Loucy (cell line): ENCODE results near the gene RBKS.

Experiments
- H2AFZ ChIP-seq: fragments of 200-600 bp; sonication (generic); 2 replicates; pipeline ENCODE4 v1.6.0; 2016; ENCODE audit warnings: antibody characterized with exemption, mild to moderate bottlenecking, low read length, moderate library complexity
- H3F3A ChIP-seq: fragments of 200-600 bp; 2 replicates; pipeline ENCODE4 v1.6.0; 2016; ENCODE audit warnings: antibody characterized with exemption, low read depth, mild to moderate bottlenecking
- H3K27me3 ChIP-seq: fragments of 200-600 bp; sonication (generic); 2 replicates; pipeline ENCODE4 v1.6.1; 2014; ENCODE audit warnings: low read length, mild to moderate bottlenecking; ENCODE audit not compliant: insufficient read depth, poor library complexity, severe bottlenecking
- H3K36me3 ChIP-seq: fragments of 200-600 bp; sonication (generic); 2 replicates; pipeline ENCODE4 v1.6.1; 2016; ENCODE audit warnings: low read length; ENCODE audit not compliant: insufficient read depth
- H3K4me1 ChIP-seq: fragments of 200-600 bp; sonication (generic); 2 replicates; pipeline ENCODE4 v1.5.1; 2014; ENCODE audit warnings: low read length, mild to moderate bottlenecking; ENCODE audit not compliant: insufficient read depth, poor library complexity, severe bottlenecking
- H3K4me2 ChIP-seq: fragments of 200-600 bp; sonication (generic); 2 replicates; pipeline ENCODE4 v1.6.0; 2014; ENCODE audit warnings: antibody characterized with exemption, low read length, low read depth, mild to moderate bottlenecking; ENCODE audit not compliant: poor library complexity, severe bottlenecking
- H3K4me3 ChIP-seq: fragments of 200-600 bp; sonication (generic); 2 replicates; pipeline ENCODE4 v1.5.1; 2014; ENCODE audit warnings: low read length, mild to moderate bottlenecking, mixed read lengths; ENCODE audit not compliant: poor library complexity, severe bottlenecking
- H3K79me2 ChIP-seq: fragments of 200-600 bp; sonication (generic); 2 replicates; pipeline ENCODE4 v1.6.1; 2014; ENCODE audit warnings: low read length; ENCODE audit not compliant: insufficient read depth
- H3K9ac ChIP-seq: fragments of 200-600 bp; sonication (generic); 2 replicates; pipeline ENCODE4 v1.6.0; 2014; ENCODE audit warnings: mild to moderate bottlenecking, low read depth, low read length, moderate library complexity; ENCODE audit not compliant: poor library complexity, severe bottlenecking
- H3K9me2 ChIP-seq: fragments of 200-600 bp; sonication (generic); replicated peaks from 2 replicates; pipeline ENCODE4 v1.6.1; 2016; ENCODE audit warnings: low read depth, low read length, mixed read lengths
- H3K9me3 ChIP-seq: fragments of 200-600 bp; sonication (generic); 2 replicates; pipeline ENCODE4 v1.6.1; 2014; ENCODE audit warnings: mild to moderate bottlenecking, antibody characterized with exemption, low read length, low read depth; ENCODE audit not compliant: insufficient read depth
- H4K20me1 ChIP-seq: fragments of 200-600 bp; sonication (generic); 2 replicates; pipeline ENCODE4 v1.6.0; 2014; ENCODE audit warnings: antibody characterized with exemption, low read length, mild to moderate bottlenecking; ENCODE audit not compliant: insufficient read depth, poor library complexity, severe bottlenecking
- EZH2phosphoT487 ChIP-seq: fragments of 200-600 bp; IDR thresholded peaks from 2 replicates; pipeline ENCODE4 v1.6.1; 2018; ENCODE audit warnings: antibody characterized with exemption, mild to moderate bottlenecking, moderate library complexity, borderline replicate concordance
- TF ChIP-seq, protein P1 (sequence below): fragments of 200-600 bp; sonication (generic); conservative IDR thresholded peaks from 2 replicates; pipeline ENCODE4 v1.5.1; 2014; ENCODE audit warnings: mild to moderate bottlenecking, antibody characterized with exemption, low read length

The RBKS gene

DNA sequence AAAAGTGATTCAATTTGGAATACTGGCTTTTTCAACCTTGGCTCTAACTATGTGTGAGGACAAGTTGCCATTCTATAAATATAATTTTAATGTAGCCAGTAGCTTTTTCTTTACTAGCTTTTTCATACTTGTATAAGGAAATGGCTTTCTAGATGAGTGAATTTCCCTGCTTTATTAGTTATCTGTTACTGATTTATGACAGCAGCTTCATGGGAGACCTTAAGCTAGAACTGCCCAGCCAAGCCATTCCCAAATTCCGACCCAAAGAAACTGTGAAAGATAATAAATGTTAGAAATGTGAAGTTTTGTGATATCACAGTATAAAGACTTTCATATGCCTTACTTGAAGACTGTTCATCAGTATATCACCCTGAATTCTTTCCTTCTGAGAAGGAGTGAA is 32.7 kb upstream of the RBKS start:
- no peaks in the 10 kb centered on the region for H3K9me2 ChIP-seq
- peaks cover 34% of the 10 kb centered on the region for H3K4me1 ChIP-seq
- H3K4me3 ChIP-seq, result no peak overlapping the region
- no peak overlapping the region for H3K9ac ChIP-seq
- no peak overlapping the region for H3K4me2 ChIP-seq
- no peaks in the 10 kb centered on the region for H3F3A ChIP-seq
- TF ChIP-seq, protein P1, sequence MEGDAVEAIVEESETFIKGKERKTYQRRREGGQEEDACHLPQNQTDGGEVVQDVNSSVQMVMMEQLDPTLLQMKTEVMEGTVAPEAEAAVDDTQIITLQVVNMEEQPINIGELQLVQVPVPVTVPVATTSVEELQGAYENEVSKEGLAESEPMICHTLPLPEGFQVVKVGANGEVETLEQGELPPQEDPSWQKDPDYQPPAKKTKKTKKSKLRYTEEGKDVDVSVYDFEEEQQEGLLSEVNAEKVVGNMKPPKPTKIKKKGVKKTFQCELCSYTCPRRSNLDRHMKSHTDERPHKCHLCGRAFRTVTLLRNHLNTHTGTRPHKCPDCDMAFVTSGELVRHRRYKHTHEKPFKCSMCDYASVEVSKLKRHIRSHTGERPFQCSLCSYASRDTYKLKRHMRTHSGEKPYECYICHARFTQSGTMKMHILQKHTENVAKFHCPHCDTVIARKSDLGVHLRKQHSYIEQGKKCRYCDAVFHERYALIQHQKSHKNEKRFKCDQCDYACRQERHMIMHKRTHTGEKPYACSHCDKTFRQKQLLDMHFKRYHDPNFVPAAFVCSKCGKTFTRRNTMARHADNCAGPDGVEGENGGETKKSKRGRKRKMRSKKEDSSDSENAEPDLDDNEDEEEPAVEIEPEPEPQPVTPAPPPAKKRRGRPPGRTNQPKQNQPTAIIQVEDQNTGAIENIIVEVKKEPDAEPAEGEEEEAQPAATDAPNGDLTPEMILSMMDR, result no peak
- TF ChIP-seq EZH2phosphoT487, result no peak
- no peak overlapping the region for H2AFZ ChIP-seq
- H3K9me3 ChIP-seq, result no peaks in the 10 kb centered on the region
- H3K36me3 ChIP-seq, result no peaks in the 10 kb centered on the region
- H4K20me1 ChIP-seq, result no peaks in the 10 kb centered on the region
- no peaks in the 10 kb centered on the region for H3K79me2 ChIP-seq
- no peaks in the 10 kb centered on the region for H3K27me3 ChIP-seq

DNA sequence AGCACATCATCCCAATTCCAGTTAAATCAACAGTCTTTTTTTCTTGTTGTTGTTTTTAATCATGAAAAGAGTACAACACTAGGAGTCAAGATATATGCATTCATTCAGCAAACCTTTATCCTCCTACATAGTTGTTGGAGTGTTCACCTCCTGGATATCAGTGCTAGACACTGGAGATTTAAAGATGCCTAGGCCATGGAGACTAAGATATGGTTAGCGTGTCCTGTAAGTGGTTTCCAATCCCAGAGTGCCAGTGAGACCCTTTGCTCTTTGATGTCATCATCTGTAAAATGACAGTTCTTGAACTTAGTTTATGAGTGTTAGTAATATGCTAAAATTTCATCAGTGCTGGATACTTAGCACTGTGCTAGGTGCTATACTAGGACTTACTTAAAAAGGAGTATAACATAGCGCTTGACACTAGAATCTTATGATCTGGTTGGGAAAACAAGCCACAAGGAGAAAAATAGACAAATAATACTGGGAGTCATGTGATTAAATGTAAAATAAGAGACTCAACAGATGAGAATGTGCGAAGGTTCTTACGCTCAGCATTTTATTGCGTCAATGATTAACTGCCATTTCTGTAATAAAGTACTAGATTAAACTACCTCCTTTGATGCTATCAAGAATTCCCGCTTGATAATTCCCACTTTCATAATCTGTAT is 31.8 kb upstream of the RBKS start:
- H2AFZ ChIP-seq, result no peak overlapping the region
- no peak overlapping the region for H3K4me2 ChIP-seq
- no peaks in the 10 kb centered on the region for H3K9me2 ChIP-seq
- H3K9ac ChIP-seq, result no peak overlapping the region
- no peaks in the 10 kb centered on the region for H3K27me3 ChIP-seq
- H3K4me3 ChIP-seq, result no peak overlapping the region
- H3K9me3 ChIP-seq, result no peaks in the 10 kb centered on the region
- H3K4me1 ChIP-seq, result peaks cover 30% of the 10 kb centered on the region
- no peaks in the 10 kb centered on the region for H3F3A ChIP-seq
- no peak for TF ChIP-seq EZH2phosphoT487
- TF ChIP-seq, protein P1, result no peak
- H4K20me1 ChIP-seq, result no peaks in the 10 kb centered on the region
- no peaks in the 10 kb centered on the region for H3K36me3 ChIP-seq
- no peaks in the 10 kb centered on the region for H3K79me2 ChIP-seq

DNA sequence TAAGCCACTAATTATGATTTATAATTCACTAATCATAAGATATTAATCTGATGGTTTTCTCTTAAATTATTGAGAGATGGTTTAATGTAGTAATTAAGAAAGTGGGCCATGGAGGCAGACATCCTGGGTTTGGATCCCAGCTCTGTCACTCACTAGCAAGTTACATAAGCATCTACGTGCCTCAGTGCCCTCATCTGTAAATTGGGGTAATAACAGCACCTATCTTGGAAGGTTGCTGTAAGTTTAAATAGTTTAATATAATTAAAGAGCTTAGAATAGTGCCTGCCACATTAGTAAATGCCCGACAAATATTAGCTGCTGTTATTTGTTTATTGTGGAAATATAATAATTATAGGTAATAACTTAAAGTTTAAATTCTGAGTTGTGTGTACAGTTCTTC is 31.2 kb upstream of the RBKS start:
- no peak overlapping the region for H3K9ac ChIP-seq
- 0 out of 2 replicates have a peak, but pooled peaks cover 4% of the 10 kb centered on the region for H3K79me2 ChIP-seq
- peaks cover 26% of the 10 kb centered on the region for H3K4me1 ChIP-seq
- no peaks in the 10 kb centered on the region for H3K36me3 ChIP-seq
- no peak overlapping the region for H3K4me2 ChIP-seq
- no peaks in the 10 kb centered on the region for H3K9me2 ChIP-seq
- H4K20me1 ChIP-seq, result no peaks in the 10 kb centered on the region
- no peak overlapping the region for H3K4me3 ChIP-seq
- TF ChIP-seq, protein P1, result no peak
- no peak for TF ChIP-seq EZH2phosphoT487
- H2AFZ ChIP-seq, result no peak overlapping the region
- no peaks in the 10 kb centered on the region for H3F3A ChIP-seq
- no peaks in the 10 kb centered on the region for H3K27me3 ChIP-seq
- H3K9me3 ChIP-seq, result no peaks in the 10 kb centered on the region
